Measurements from ENCODE around the gene CRIM1.

DNA sequence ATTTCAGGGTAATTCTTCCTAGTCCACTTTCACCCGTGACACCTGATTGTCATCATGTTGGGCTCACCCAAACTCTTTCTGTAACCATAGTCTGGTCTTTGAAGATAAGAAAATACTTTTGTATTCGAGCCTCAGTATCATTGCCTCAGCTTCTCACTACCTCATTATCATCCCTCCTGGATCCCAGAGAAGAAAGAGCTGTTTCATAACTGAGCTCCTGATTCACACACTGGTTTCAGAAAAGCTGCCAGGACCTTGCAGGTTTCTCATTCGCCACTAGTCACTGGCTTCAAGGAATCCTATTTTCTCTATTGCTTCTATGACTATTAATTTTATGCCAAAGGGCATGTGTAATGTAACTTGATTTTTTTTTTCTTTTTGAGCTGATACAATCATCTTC lies 2.9 kb upstream of the CRIM1 start:
- TF ChIP-seq, protein P1, sequence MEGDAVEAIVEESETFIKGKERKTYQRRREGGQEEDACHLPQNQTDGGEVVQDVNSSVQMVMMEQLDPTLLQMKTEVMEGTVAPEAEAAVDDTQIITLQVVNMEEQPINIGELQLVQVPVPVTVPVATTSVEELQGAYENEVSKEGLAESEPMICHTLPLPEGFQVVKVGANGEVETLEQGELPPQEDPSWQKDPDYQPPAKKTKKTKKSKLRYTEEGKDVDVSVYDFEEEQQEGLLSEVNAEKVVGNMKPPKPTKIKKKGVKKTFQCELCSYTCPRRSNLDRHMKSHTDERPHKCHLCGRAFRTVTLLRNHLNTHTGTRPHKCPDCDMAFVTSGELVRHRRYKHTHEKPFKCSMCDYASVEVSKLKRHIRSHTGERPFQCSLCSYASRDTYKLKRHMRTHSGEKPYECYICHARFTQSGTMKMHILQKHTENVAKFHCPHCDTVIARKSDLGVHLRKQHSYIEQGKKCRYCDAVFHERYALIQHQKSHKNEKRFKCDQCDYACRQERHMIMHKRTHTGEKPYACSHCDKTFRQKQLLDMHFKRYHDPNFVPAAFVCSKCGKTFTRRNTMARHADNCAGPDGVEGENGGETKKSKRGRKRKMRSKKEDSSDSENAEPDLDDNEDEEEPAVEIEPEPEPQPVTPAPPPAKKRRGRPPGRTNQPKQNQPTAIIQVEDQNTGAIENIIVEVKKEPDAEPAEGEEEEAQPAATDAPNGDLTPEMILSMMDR (IDR thresholded peaks at IDR 0.05 in 8 of 11, conservative IDR thresholded peaks at IDR 0.05 in 3 of 11): no peak
- no peak for TF ChIP-seq POLR2A (IDR thresholded peaks at IDR 0.05)
- no peak for TF ChIP-seq POLR2AphosphoS5 (IDR thresholded peaks at IDR 0.05)

Data from spleen (tissue), 7 donors.